A549 treated with RU486 at 1 μM for 4 hours (cell line): Measurements from ENCODE around the gene TAX1BP3. TPM values are rescaled to one million over a fixed set of nuclear protein-coding genes. Genes with fewer than 3 reads are reported as not detected.

Source experiments
- total RNA-seq: library from RNA; stranded (reverse); fragments of 200-300 nt; extraction: Qiagen RNA extraction; gene quantifications from 5 replicates; pipeline ENCODE4 v1.2.3, GENCODE V29; 2022; ENCODE audit warnings: low read depth

The TAX1BP3 gene, protein sequence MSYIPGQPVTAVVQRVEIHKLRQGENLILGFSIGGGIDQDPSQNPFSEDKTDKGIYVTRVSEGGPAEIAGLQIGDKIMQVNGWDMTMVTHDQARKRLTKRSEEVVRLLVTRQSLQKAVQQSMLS
- 272 to 346 TPM (median 308 TPM) in 5 replicates for total RNA-seq

DNA sequence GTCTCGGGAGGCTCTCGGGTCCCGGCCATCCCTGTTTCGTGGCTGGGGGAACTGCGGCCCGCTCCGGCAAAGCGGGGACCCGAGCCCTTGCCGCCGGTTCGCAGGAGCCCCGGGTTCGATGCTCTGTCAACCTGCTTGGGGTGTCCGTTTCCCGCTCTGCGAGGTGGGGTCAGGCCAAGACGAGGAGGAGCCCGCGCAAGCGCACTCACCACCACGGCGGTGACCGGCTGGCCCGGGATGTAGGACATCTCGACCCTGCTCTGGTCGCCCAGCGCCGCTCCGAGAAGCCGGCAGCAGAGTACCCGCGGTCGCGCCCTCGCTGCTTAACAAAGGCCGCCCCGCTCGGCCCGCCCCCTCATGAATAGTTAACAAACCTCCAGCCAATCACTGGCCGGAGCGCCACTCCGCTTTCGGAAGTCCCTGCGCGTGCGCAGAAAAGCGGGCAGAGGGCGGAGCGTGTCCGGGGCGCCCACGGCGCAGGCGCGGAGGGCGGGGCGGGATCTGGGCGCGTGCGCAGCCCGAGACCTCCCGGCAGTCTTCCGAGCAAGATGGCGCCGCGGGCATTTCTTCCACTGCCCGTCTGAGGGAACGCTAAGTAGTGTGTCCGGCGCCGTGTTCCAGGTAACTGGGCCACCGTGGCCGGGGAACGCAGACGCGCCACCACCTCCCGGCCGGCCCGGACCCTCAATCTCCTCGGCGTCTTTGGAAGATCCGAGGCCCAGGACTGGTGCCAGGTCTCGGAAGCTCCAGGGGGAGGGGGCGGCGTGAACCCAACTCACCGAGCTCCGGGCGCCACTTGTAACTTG is at the start of gene TAX1BP3, which contains the start of gene EMC6:
TAX1BP3 (minus strand) TSS at position 300 of the 806 bp plus-strand sequence; CDS start at position 248, 52 bp downstream.
EMC6 (plus strand) TSS at position 534 of the 806 bp plus-strand sequence. CDS start 335 bp downstream, outside the sequence.

DNA sequence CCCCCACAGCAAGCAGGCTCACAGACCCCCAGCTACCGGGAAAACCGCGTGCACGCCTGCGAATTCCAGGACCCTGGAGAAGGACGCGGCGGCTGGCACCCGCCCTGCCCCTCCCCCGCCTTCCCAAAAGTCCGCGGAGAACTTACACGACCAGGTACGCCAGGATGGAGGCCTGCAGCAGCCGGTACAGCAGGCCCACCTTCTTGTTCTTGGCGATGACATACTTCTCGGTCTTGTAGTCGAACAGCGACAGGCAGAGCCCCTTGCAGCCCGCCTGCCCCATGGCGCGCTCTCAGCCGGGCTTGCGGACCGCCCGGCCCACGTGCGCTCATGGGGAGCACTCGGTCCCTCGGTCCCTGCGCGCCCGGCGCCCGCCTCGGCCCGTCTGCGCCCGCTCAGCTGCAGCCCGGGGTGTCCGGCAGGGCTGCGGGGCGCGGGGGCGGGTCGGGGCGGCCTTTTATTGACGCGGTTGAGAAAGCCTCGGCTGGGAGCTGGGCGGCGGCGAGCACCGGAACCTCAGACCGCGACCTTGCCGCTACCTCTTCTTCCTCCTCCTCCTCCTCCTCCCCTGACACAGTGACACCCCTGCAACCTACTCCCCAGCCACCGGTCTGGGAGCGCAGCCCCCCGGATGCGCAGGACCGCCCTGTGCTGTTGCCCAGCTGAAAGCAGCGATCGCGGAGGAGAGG is 27.5 kb upstream of the TAX1BP3 start, which contains the start of gene P2RX5:
P2RX5 (minus strand) TSS at position 433 of the 689 bp plus-strand sequence; CDS start at position 283, 150 bp downstream.

DNA sequence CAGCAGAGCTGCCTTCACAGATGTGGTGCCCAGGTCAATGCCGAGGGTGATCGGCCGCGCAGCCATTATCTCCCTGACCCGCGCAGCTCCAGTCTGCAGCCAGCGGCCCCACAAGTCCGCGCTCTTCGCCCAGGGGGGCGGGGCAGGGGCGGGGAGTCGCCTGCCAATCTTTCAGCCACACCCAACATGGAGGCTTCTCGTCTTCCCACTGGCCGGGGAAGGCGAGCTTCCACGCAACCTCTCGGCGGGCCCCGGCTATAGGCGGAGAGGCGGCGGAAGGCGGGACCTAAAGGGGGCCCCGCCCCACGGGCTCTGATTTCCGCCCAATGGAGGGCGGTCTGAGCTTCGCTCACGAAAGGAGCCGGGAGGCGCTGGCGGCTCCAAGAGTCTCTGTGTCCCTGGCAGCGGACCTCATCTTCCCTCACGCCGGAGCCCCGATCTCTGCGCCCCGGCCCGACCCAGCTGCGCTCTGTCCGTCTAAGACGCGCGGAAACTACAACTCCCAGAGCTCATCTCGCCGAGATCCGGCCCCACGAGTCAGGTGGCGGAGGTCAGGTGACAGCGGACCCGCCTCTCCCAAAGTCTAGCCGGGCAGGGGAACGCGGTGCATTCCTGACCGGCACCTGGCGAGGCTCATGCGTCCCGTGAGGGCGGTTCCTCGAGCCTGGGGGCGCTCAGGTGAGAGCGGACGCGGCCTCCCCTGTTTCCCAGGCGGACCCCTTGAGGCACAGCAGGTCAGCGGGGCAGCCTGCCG is 32.0 kb downstream of the TAX1BP3 start, which contains the start of the genes CTNS and SHPK:
CTNS (plus strand) TSS at position 607 of the 754 bp plus-strand sequence. CDS start 3,447 bp downstream, outside the sequence.
SHPK (minus strand) TSS at position 97 of the 754 bp plus-strand sequence; CDS start at position 66, 31 bp downstream.

Other genes starting within 250 kb of the TAX1BP3 start
- not detected in 5 replicates for gene OR1E2, start 234.7 kb downstream of the TAX1BP3 start, total RNA-seq
- not detected in 5 replicates for gene SPATA22, start 196.8 kb downstream of the TAX1BP3 start, total RNA-seq
- not detected in 5 replicates for gene ASPA, start 192.6 kb downstream of the TAX1BP3 start, total RNA-seq
- gene TRPV3, start 110.8 kb downstream of the TAX1BP3 start, total RNA-seq = 0.22 to 0.34 TPM (median 0.31 TPM) in 5 replicates
- gene TRPV1, start 59.2 kb downstream of the TAX1BP3 start, total RNA-seq = 3.0 to 5.1 TPM (median 4.1 TPM) in 5 replicates
- gene SHPK, start 32.3 kb downstream of the TAX1BP3 start, total RNA-seq = 12.0 to 16.6 TPM (median 15.1 TPM) in 5 replicates
- 12.9 to 15.3 TPM (median 13.3 TPM) in 5 replicates for gene CTNS, start 31.8 kb downstream of the TAX1BP3 start, total RNA-seq
- 113 to 164 TPM (median 164 TPM) in 5 replicates for gene EMC6, start 234 bp upstream of the TAX1BP3 start, total RNA-seq
- gene P2RX5, start 27.6 kb upstream of the TAX1BP3 start, total RNA-seq = 15.2 to 23.3 TPM (median 21.4 TPM) in 5 replicates
- gene HASPIN, start 55.3 kb upstream of the TAX1BP3 start, total RNA-seq = 13.7 to 16.9 TPM (median 13.9 TPM) in 5 replicates
- gene ITGAE, start 132.6 kb upstream of the TAX1BP3 start, total RNA-seq = 94.5 to 108 TPM (median 99.9 TPM) in 5 replicates
- gene NCBP3, start 177.7 kb upstream of the TAX1BP3 start, total RNA-seq = 30.5 to 35.2 TPM (median 31.0 TPM) in 5 replicates
- gene CAMKK1, start 224.5 kb upstream of the TAX1BP3 start, total RNA-seq = 14.3 to 15.7 TPM (median 15.3 TPM) in 5 replicates
- gene P2RX1, start 247.9 kb upstream of the TAX1BP3 start, total RNA-seq = 0.07 TPM in 1 of 5 replicates, not detected in the others